ENCODE measurements around the gene TKFC.

The TKFC gene

GRCh38 chr11:61337706-61338470, 4.9 kb downstream of the TKFC start:
- Histone ChIP-seq H3K27me3 (ENCODE audit: insufficient read depth, low read length, poor library complexity, severe bottlenecking) (no peaks in the 10 kb centered on the region), H3K4me3 (ENCODE audit: low read length, poor library complexity, severe bottlenecking) (no peak overlapping the region), H3K79me2 (ENCODE audit: insufficient read depth, low read length) (peaks cover 24% of the 10 kb centered on the region; the same call in 1 of the 2 replicates), H3K4me1 (ENCODE audit: insufficient read depth, low read length, poor library complexity, severe bottlenecking) (peaks cover 30% of the 10 kb centered on the region), H3F3A (ENCODE audit: low read depth) (no peaks in the 10 kb centered on the region), H3K36me3 (ENCODE audit: insufficient read depth, low read length) (no peaks in the 10 kb centered on the region), H4K20me1 (ENCODE audit: insufficient read depth, low read length, poor library complexity, severe bottlenecking) (no peaks in the 10 kb centered on the region), H3K4me2 (ENCODE audit: low read depth, low read length, poor library complexity, severe bottlenecking) (no peak overlapping the region), H3K9me3 (ENCODE audit: insufficient read depth, low read depth, low read length) (no peaks in the 10 kb centered on the region), H3K9me2 (replicated peaks; ENCODE audit: low read depth, low read length) (no peaks in the 10 kb centered on the region), H2AFZ (ENCODE audit: low read length) (no peak overlapping the region), H3K9ac (ENCODE audit: low read depth, low read length, poor library complexity, severe bottlenecking) (no peak overlapping the region)
- no peak for TF ChIP-seq EZH2phosphoT487 (IDR thresholded peaks at IDR 0.05; ENCODE audit: borderline replicate concordance)
- TF ChIP-seq, protein P1, sequence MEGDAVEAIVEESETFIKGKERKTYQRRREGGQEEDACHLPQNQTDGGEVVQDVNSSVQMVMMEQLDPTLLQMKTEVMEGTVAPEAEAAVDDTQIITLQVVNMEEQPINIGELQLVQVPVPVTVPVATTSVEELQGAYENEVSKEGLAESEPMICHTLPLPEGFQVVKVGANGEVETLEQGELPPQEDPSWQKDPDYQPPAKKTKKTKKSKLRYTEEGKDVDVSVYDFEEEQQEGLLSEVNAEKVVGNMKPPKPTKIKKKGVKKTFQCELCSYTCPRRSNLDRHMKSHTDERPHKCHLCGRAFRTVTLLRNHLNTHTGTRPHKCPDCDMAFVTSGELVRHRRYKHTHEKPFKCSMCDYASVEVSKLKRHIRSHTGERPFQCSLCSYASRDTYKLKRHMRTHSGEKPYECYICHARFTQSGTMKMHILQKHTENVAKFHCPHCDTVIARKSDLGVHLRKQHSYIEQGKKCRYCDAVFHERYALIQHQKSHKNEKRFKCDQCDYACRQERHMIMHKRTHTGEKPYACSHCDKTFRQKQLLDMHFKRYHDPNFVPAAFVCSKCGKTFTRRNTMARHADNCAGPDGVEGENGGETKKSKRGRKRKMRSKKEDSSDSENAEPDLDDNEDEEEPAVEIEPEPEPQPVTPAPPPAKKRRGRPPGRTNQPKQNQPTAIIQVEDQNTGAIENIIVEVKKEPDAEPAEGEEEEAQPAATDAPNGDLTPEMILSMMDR (conservative IDR thresholded peaks at IDR 0.05; ENCODE audit: low read length): no peak

DNA sequence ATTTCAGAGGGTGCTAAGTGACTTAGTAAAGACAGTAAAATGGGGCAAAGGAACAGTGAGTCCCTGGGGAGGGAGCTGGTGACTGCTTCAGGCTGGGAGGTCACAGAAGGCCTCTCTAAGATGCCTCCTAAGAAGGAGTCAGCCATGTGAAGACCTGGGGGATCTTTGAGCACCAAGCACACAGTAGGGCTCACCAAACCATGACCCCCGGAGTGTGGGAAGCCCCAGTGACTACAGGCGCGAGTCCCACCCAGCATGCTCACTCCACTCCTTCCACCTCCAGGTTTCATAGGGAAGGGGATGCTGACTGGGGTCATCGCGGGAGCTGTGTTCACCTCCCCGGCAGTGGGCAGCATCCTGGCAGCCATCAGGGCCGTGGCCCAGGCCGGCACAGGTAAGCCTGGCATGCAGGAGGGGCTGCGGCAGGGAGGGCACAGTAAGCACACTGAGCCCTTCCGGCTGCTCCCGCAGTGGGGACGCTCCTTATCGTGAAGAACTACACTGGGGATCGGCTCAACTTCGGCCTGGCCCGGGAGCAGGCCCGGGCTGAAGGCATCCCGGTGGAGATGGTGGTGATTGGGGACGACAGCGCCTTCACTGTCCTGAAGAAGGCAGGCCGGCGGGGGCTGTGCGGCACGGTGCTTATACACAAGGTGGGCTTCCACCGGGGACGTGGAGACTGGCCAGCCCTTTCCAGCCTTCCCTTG, 5.9 kb downstream of the TKFC start:
- Histone ChIP-seq H3K9ac (ENCODE audit: low read depth, low read length, poor library complexity, severe bottlenecking) (no peak overlapping the region), H3K9me3 (ENCODE audit: insufficient read depth, low read depth, low read length) (no peaks in the 10 kb centered on the region), H3K9me2 (replicated peaks; ENCODE audit: low read depth, low read length) (no peaks in the 10 kb centered on the region), H4K20me1 (ENCODE audit: insufficient read depth, low read length, poor library complexity, severe bottlenecking) (no peaks in the 10 kb centered on the region), H3K4me3 (ENCODE audit: low read length, poor library complexity, severe bottlenecking) (no peak overlapping the region), H3K36me3 (ENCODE audit: insufficient read depth, low read length) (no peaks in the 10 kb centered on the region), H2AFZ (ENCODE audit: low read length) (no peak overlapping the region), H3K27me3 (ENCODE audit: insufficient read depth, low read length, poor library complexity, severe bottlenecking) (no peaks in the 10 kb centered on the region), H3K4me2 (ENCODE audit: low read depth, low read length, poor library complexity, severe bottlenecking) (no peak overlapping the region), H3K79me2 (ENCODE audit: insufficient read depth, low read length) (peaks cover 15% of the 10 kb centered on the region; the same call in 1 of the 2 replicates), H3F3A (ENCODE audit: low read depth) (no peaks in the 10 kb centered on the region), H3K4me1 (ENCODE audit: insufficient read depth, low read length, poor library complexity, severe bottlenecking) (peaks cover 25% of the 10 kb centered on the region)
- TF ChIP-seq, protein P1 (conservative IDR thresholded peaks at IDR 0.05; ENCODE audit: low read length): no peak
- TF ChIP-seq EZH2phosphoT487 (IDR thresholded peaks at IDR 0.05; ENCODE audit: borderline replicate concordance): no peak

DNA sequence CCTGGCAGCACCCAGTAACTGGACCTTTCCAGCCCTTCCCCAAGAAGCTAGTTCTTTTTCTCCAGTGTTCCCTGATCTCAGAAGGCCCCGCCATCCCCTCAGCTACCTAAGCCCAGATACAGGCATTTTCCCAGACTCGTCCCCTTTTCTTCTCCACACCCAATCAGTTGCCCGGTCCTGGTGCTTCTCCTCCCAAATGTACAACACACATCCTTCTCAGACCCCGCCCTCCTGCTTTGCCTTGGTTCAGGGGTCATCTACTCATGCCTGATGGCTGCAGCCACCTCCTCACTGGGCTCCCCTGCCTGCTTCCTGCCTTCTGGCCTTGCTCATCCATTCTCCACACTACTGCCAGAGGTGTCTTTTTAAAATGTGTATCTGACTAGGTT, 6.5 kb downstream of the TKFC start:
- Histone ChIP-seq H3K4me1 (ENCODE audit: insufficient read depth, low read length, poor library complexity, severe bottlenecking) (peaks cover 20% of the 10 kb centered on the region), H3K9ac (ENCODE audit: low read depth, low read length, poor library complexity, severe bottlenecking) (no peak overlapping the region), H3K27me3 (ENCODE audit: insufficient read depth, low read length, poor library complexity, severe bottlenecking) (no peaks in the 10 kb centered on the region), H3K4me3 (ENCODE audit: low read length, poor library complexity, severe bottlenecking) (no peak overlapping the region), H3K36me3 (ENCODE audit: insufficient read depth, low read length) (no peaks in the 10 kb centered on the region), H3F3A (ENCODE audit: low read depth) (no peaks in the 10 kb centered on the region), H3K9me2 (replicated peaks; ENCODE audit: low read depth, low read length) (no peaks in the 10 kb centered on the region), H3K9me3 (ENCODE audit: insufficient read depth, low read depth, low read length) (no peaks in the 10 kb centered on the region), H4K20me1 (ENCODE audit: insufficient read depth, low read length, poor library complexity, severe bottlenecking) (no peaks in the 10 kb centered on the region), H2AFZ (ENCODE audit: low read length) (no peak overlapping the region), H3K79me2 (ENCODE audit: insufficient read depth, low read length) (peaks cover 10% of the 10 kb centered on the region; the same call in 1 of the 2 replicates), H3K4me2 (ENCODE audit: low read depth, low read length, poor library complexity, severe bottlenecking) (no peak overlapping the region)
- TF ChIP-seq, protein P1 (conservative IDR thresholded peaks at IDR 0.05; ENCODE audit: low read length): no peak
- TF ChIP-seq EZH2phosphoT487 (IDR thresholded peaks at IDR 0.05; ENCODE audit: borderline replicate concordance): no peak

All from Loucy (cell line).